Measurements from ENCODE around the gene CRLF1.

CRLF1 gene

GRCh38 chr19:18590273-18591272 lies 16.0 kb downstream of the CRLF1 start:
- peak overlapping the region; percentile 80 for H3K4me3 ChIP-seq (replicated peaks; ENCODE audit: low read depth, low read length)
- no peak for DNase-seq (ENCODE audit: extremely low read depth, low read depth)
- peak; percentile 15 for TF ChIP-seq CTCF (IDR thresholded peaks at IDR 0.05; ENCODE audit: low read depth, low read length, missing control alignments)

- peak overlapping the region; percentile 80 for H3K4me3 ChIP-seq (replicated peaks; ENCODE audit: low read depth, low read length)
- no peak for TF ChIP-seq CTCF (IDR thresholded peaks at IDR 0.05; ENCODE audit: low read depth, low read length, missing control alignments)
- DNase-seq (ENCODE audit: extremely low read depth, low read depth), result peak; percentile 46
These were observed 17.0 kb downstream of the CRLF1 start for GRCh38 chr19:18589380-18590272.

GRCh38 chr19:18588611-18589379 lies 17.8 kb downstream of the CRLF1 start, which contains the start of gene REX1BD:
Gene REX1BD, plus strand, starts transcription at chr19:18588798. Its CDS starts 4 bp downstream, at chr19:18588802.
- peak; percentile 88 for TF ChIP-seq CTCF (IDR thresholded peaks at IDR 0.05; ENCODE audit: low read depth, low read length, missing control alignments)
- DNase-seq (ENCODE audit: extremely low read depth, low read depth), result no peak
- H3K4me3 ChIP-seq (replicated peaks; ENCODE audit: low read depth, low read length), result peak within 1 kb of the TSS; percentile 80

GRCh38 chr19:18587962-18588610 lies 18.5 kb downstream of the CRLF1 start:
- DNase-seq (ENCODE audit: extremely low read depth, low read depth), result no peak
- H3K4me3 ChIP-seq (replicated peaks; ENCODE audit: low read depth, low read length), result peak overlapping the region; percentile 80
- no peak for TF ChIP-seq CTCF (IDR thresholded peaks at IDR 0.05; ENCODE audit: low read depth, low read length, missing control alignments)

GRCh38 chr19:18587561-18587960 lies 19.0 kb downstream of the CRLF1 start:
- no peak for DNase-seq (ENCODE audit: extremely low read depth, low read depth)
- H3K4me3 ChIP-seq (replicated peaks; ENCODE audit: low read depth, low read length), result no peak overlapping the region
- no peak for TF ChIP-seq CTCF (IDR thresholded peaks at IDR 0.05; ENCODE audit: low read depth, low read length, missing control alignments)
